ENCODE results near the gene CLCN7.
"Not testable (repeated sequence)": the region's sequence is repeated elsewhere in the genome, so short reads cannot be mapped to it uniquely, and the experiment has no call there.

Gene CLCN7

DNA sequence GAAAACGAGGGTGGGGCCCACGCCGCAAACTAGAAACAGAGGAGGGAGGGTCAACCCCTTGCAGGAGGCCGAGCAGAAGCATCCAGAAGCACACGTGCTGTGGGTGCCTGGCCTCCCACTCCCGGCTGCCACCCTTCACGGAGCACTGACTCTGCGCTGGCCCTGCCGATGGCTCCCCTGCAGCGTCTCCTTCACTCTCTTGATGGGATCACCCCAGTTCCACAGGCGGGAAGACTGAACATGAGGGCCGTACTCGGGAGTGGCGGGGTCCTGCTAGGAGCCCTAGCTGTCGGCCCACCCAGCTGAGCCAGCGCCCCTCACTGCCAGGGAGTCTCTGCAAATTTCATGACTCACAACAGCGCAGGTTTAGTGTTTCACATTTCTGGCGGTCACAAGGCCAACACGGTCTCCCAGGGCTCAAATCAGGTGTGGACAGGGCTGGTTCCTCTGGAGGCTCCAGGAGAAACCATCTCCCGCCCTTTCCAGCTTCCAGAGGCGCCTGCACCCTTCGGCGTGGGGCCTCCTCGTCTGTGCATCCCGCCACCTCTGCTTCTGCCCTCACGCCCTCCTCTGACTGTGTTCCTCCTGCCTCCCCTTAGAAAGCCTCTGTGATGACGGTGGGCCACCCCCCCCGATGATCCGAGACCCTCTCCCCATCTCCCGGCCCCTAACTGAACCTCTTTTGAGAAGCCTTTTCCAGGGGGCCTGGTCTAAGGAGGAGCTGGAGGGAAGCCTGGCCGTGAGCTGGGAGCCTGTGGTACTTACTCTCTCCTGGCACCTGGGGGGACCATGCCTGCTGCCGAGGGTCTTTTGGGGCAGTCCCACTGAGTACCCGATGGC, 11.9 kb upstream of the CLCN7 start:
- Histone ChIP-seq H3K4me1 (ENCODE audit: low read depth, poor library complexity, severe bottlenecking) (peaks cover 8% of the 10 kb centered on the region), H4K20me1 (ENCODE audit: insufficient read depth) (no peaks in the 10 kb centered on the region), H3K27me3 (ENCODE audit: insufficient read depth, low read depth) (peaks cover 64% of the 10 kb centered on the region), H3K4me3 (IDR thresholded peaks at IDR 0.05; ENCODE audit: insufficient read depth, low read depth, low read length) (no peak overlapping the region), H3K27ac (no peak overlapping the region), H3K79me2 (ENCODE audit: insufficient read depth, low read depth) (no peaks in the 10 kb centered on the region), H3K9ac (no peak overlapping the region), H2AFZ (ENCODE audit: low read depth) (no peak overlapping the region), H3K4me2 (no peak overlapping the region), H3K36me3 (ENCODE audit: insufficient read depth) (no peaks in the 10 kb centered on the region)
- TF ChIP-seq, protein P1, sequence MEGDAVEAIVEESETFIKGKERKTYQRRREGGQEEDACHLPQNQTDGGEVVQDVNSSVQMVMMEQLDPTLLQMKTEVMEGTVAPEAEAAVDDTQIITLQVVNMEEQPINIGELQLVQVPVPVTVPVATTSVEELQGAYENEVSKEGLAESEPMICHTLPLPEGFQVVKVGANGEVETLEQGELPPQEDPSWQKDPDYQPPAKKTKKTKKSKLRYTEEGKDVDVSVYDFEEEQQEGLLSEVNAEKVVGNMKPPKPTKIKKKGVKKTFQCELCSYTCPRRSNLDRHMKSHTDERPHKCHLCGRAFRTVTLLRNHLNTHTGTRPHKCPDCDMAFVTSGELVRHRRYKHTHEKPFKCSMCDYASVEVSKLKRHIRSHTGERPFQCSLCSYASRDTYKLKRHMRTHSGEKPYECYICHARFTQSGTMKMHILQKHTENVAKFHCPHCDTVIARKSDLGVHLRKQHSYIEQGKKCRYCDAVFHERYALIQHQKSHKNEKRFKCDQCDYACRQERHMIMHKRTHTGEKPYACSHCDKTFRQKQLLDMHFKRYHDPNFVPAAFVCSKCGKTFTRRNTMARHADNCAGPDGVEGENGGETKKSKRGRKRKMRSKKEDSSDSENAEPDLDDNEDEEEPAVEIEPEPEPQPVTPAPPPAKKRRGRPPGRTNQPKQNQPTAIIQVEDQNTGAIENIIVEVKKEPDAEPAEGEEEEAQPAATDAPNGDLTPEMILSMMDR (conservative IDR thresholded peaks at IDR 0.05; ENCODE audit: low read depth, low read length) = no peak

DNA sequence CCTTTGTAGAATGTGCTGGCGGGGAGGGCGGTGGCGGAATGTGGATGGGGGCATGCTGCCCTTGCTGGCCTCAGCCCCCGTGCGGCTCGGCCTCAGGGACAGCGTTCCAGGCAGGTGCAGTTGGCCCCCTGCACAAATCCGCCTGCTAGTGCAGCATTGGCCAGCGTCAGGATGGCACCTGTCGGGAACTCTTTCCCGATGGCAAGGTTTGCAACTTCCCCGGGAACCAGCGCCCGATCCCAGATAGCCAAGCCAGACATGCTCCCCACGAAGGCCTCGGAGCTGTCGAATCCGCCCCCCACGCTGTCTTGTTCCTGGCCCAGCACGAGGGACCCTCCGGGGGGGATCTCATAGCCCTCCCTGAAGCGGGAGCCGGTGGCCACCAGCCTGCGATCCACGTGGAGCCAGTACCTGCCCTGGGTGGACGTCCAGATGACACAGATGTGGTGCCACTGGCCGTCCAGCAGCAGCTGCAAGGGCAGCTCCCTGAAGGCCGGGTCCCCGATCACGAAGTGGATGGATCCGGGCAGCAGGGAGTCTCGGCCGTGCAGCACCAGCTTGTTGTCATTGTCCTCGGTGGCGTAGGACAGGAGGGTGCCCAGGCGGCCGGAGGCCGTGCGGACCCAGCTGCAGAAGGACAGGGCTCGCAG, 11.1 kb upstream of the CLCN7 start:
- no peaks in the 10 kb centered on the region for H4K20me1 ChIP-seq (ENCODE audit: insufficient read depth)
- H3K9ac ChIP-seq = no peak overlapping the region

DNA sequence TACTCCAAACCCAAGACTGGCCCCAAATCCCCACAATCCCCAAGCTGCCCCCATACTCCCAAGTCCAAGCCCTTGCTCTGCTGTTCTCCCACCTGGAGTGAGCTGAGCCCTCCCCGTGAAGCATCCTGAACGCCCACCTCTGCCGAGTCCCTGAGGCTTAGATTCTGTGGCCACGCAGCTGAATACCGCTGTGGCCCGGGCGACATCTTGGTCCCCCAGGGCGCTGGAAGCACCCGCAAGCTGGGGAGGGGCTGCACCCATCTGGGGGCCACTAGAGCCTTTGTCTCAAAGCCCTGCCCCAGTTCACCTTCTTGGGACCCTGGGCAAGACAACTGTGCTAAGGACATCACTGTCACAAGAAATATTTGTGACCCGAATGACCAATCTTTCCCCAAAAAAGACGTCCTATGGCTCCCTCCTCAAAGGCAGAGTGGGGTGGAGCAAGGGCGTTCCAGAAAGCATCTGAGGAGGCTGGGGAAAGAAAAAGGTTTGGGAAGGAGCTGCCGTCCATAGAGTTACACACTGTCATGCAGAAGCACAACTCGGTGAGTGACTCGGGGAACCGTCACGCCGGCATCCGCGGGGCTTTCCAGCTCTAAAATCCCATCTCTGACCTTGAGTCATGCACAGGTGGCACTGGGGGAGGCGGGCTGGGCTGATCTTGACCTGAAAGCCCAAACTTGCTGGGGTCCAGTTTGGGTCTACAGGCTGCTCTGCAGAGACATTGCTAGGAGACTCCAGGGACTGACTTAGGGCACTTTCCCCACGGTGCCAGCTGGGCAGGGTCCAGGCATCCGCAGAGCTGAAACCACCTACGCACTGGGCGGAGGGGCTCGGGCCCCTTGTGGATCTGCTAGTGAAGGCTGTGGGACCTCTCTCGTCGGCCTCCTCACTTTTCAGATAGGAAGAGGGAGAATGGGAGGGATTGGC, 7.3 kb upstream of the CLCN7 start:
- no peak overlapping the region for H3K27ac ChIP-seq
- no peaks in the 10 kb centered on the region for H3K79me2 ChIP-seq (ENCODE audit: insufficient read depth, low read depth)
- H2AFZ ChIP-seq (ENCODE audit: low read depth) = no peak overlapping the region; the same call in 1 of the 2 replicates
- H3K9ac ChIP-seq = no peak overlapping the region
- no peak overlapping the region for H3K4me2 ChIP-seq
- H4K20me1 ChIP-seq (ENCODE audit: insufficient read depth) = no peaks in the 10 kb centered on the region
- no peaks in the 10 kb centered on the region for H3K36me3 ChIP-seq (ENCODE audit: insufficient read depth)
- H3K4me1 ChIP-seq (ENCODE audit: low read depth, poor library complexity, severe bottlenecking) = peaks cover 8% of the 10 kb centered on the region
- H3K4me3 ChIP-seq (IDR thresholded peaks at IDR 0.05; ENCODE audit: insufficient read depth, low read depth, low read length) = no peak overlapping the region
- TF ChIP-seq, protein P1 (conservative IDR thresholded peaks at IDR 0.05; ENCODE audit: low read depth, low read length) = no peak
- peaks cover 55% of the 10 kb centered on the region for H3K27me3 ChIP-seq (ENCODE audit: insufficient read depth, low read depth)

More for the DNA sequence above, 11.1 kb upstream of the CLCN7 start:
- Histone ChIP-seq H2AFZ (ENCODE audit: low read depth) (no peak overlapping the region), H3K79me2 (ENCODE audit: insufficient read depth, low read depth) (no peaks in the 10 kb centered on the region), H3K4me2 (no peak overlapping the region), H3K27ac (no peak overlapping the region), H3K4me3 (IDR thresholded peaks at IDR 0.05; ENCODE audit: insufficient read depth, low read depth, low read length) (no peak overlapping the region), H3K27me3 (ENCODE audit: insufficient read depth, low read depth) (peaks cover 66% of the 10 kb centered on the region), H3K4me1 (ENCODE audit: low read depth, poor library complexity, severe bottlenecking) (peaks cover 8% of the 10 kb centered on the region), H3K36me3 (ENCODE audit: insufficient read depth) (no peaks in the 10 kb centered on the region)
- TF ChIP-seq, protein P1 (conservative IDR thresholded peaks at IDR 0.05; ENCODE audit: low read depth, low read length) = no peak

DNA sequence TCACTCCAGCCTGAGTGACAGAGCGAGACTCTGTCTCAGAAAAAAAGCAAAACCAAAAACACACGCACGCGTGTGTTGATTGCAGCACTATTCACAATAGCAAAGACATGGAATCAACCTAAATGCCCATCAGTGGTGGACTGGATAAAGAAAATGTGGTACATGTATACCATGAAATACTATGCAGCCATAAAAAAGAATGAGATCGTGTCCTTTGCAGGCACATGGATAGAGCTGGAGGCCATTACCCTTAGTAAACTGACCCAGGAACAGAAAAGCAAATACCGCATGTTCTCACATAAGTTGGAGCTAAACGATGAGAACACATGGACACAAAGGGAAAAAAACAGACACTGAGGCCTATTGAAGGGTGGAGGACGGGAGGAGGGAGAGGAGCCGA, 4.1 kb upstream of the CLCN7 start:
- peaks cover 25% of the 10 kb centered on the region for H3K27me3 ChIP-seq (ENCODE audit: insufficient read depth, low read depth)
- not testable (repeated sequence) for H2AFZ ChIP-seq (ENCODE audit: low read depth); H4K20me1 ChIP-seq (ENCODE audit: insufficient read depth); H3K4me3 ChIP-seq (IDR thresholded peaks at IDR 0.05; ENCODE audit: insufficient read depth, low read depth, low read length); H3K27ac ChIP-seq; H3K79me2 ChIP-seq (ENCODE audit: insufficient read depth, low read depth); H3K9ac ChIP-seq; H3K4me2 ChIP-seq; H3K36me3 ChIP-seq (ENCODE audit: insufficient read depth)
- H3K4me1 ChIP-seq (ENCODE audit: low read depth, poor library complexity, severe bottlenecking) = peaks cover 15% of the 10 kb centered on the region

All from KMS-11 (cell line).